NT2/D1 (cell line): Measurements from ENCODE around the gene MRPL42.

Experiments used
- SUZ12 ChIP-seq: IDR thresholded peaks from 2 replicates; pipeline ENCODE4 v1.6.1; 2011; ENCODE audit not compliant: insufficient read length, insufficient read depth; ENCODE audit errors: extremely low read depth
- YY1 ChIP-seq: IDR thresholded peaks from 2 replicates; pipeline ENCODE4 v1.6.1; 2011; ENCODE audit not compliant: insufficient read length, insufficient read depth
- ZNF274 ChIP-seq: IDR thresholded peaks from 2 replicates; pipeline ENCODE4 v1.6.1; 2011; ENCODE audit warnings: mild to moderate bottlenecking, low read depth, low read length

GRCh38 chr12:93461503-93461902 lies 5.8 kb upstream of the MRPL42 start:
- TF ChIP-seq YY1 (no peak), SUZ12 (no peak), ZNF274 (no peak)
